ENCODE results near the gene FEZ2.

Gene FEZ2

DNA sequence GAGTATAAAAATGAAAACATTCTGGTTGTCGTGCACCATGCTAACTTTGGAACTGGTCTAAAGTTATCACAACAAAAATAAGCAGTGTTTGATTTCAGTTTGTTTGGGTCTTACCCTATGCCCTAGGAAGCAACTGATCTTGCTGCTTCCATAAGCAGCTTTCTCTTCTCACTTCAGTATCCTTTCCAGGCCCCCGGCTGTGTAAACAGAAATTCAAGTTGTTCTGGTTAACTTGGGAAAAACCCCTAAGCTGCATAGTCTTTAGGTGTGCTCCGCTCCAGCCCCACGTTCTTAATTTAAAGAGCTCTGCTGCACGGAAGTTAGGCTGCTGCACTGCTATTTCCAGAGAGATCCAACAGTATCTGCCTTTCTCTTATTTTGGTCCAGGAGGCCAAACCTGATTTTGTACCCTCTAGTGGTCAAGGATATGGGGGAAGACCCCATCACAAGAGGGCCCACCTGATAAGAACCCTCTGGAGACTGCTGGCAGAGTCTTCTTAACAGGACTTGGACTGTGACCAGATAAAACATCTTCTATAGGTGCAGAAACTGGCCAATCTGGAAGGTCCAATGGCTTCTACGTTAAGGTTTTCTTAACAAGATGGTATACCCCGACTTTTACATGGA is 69.1 kb downstream of the FEZ2 start:
- Histone ChIP-seq H3K4me2 (ENCODE audit: low read length) (no peak overlapping the region), H3K36me3 (ENCODE audit: control insufficient read depth, insufficient read depth, low read length) (no peaks in the 10 kb centered on the region), H3K9ac (no peak overlapping the region), H3K9me3 (ENCODE audit: control insufficient read depth, low read length) (no peaks in the 10 kb centered on the region), H3K4me1 (no peaks in the 10 kb centered on the region), H3K79me2 (no peaks in the 10 kb centered on the region), H3K27ac (no peak overlapping the region), H3K27me3 (ENCODE audit: control insufficient read depth, insufficient read depth, low read length) (no peaks in the 10 kb centered on the region), H3K4me3 (ENCODE audit: low read depth, low read length) (no peak overlapping the region), H2AFZ (no peak overlapping the region)
- TF ChIP-seq, protein P1, sequence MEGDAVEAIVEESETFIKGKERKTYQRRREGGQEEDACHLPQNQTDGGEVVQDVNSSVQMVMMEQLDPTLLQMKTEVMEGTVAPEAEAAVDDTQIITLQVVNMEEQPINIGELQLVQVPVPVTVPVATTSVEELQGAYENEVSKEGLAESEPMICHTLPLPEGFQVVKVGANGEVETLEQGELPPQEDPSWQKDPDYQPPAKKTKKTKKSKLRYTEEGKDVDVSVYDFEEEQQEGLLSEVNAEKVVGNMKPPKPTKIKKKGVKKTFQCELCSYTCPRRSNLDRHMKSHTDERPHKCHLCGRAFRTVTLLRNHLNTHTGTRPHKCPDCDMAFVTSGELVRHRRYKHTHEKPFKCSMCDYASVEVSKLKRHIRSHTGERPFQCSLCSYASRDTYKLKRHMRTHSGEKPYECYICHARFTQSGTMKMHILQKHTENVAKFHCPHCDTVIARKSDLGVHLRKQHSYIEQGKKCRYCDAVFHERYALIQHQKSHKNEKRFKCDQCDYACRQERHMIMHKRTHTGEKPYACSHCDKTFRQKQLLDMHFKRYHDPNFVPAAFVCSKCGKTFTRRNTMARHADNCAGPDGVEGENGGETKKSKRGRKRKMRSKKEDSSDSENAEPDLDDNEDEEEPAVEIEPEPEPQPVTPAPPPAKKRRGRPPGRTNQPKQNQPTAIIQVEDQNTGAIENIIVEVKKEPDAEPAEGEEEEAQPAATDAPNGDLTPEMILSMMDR (IDR thresholded peaks at IDR 0.05): no peak

DNA sequence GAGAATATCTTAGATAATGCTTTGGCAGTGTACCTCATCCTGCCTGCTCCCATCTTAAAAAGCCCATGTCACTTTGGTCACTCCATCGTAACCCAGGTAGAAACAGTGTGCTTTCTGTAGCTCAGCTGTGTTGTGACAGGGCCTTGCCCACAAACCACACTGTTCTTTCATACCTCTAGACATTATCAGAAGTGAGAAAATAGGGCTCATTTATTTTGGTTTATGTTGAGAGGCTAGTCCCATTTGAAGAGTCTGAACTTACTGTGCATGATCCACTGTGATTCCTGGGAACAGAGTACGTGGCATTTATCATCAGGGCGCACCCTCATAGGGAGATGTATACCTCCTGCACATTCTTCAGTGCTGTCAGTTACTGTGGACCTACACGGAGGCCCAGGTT is 69.7 kb downstream of the FEZ2 start:
- no peaks in the 10 kb centered on the region for H3K27me3 ChIP-seq (ENCODE audit: control insufficient read depth, insufficient read depth, low read length)
- H3K36me3 ChIP-seq (ENCODE audit: control insufficient read depth, insufficient read depth, low read length): no peaks in the 10 kb centered on the region
- H3K4me1 ChIP-seq: no peaks in the 10 kb centered on the region
- no peak overlapping the region for H3K9ac ChIP-seq
- no peak overlapping the region for H3K4me2 ChIP-seq (ENCODE audit: low read length)
- H3K9me3 ChIP-seq (ENCODE audit: control insufficient read depth, low read length): no peaks in the 10 kb centered on the region
- no peak overlapping the region for H3K4me3 ChIP-seq (ENCODE audit: low read depth, low read length)
- no peak overlapping the region for H2AFZ ChIP-seq
- H3K27ac ChIP-seq: no peak overlapping the region
- H3K79me2 ChIP-seq: no peaks in the 10 kb centered on the region
- TF ChIP-seq, protein P1 (IDR thresholded peaks at IDR 0.05): no peak

- TF ChIP-seq, protein P1 (IDR thresholded peaks at IDR 0.05): no peak
- Histone ChIP-seq H3K36me3 (ENCODE audit: control insufficient read depth, insufficient read depth, low read length) (no peaks in the 10 kb centered on the region), H3K9ac (no peak overlapping the region), H2AFZ (no peak overlapping the region), H3K27ac (no peak overlapping the region), H3K4me2 (ENCODE audit: low read length) (no peak overlapping the region), H3K79me2 (no peaks in the 10 kb centered on the region), H3K9me3 (ENCODE audit: control insufficient read depth, low read length) (no peaks in the 10 kb centered on the region), H3K4me1 (no peaks in the 10 kb centered on the region), H3K27me3 (ENCODE audit: control insufficient read depth, insufficient read depth, low read length) (no peaks in the 10 kb centered on the region), H3K4me3 (ENCODE audit: low read depth, low read length) (no peak overlapping the region)
Observed at GRCh38 chr2:36526226-36526625, 71.7 kb downstream of the FEZ2 start.

GRCh38 chr2:36525245-36525644 is 72.7 kb downstream of the FEZ2 start:
- no peak overlapping the region for H3K27ac ChIP-seq
- H3K36me3 ChIP-seq (ENCODE audit: control insufficient read depth, insufficient read depth, low read length): no peaks in the 10 kb centered on the region
- H3K9me3 ChIP-seq (ENCODE audit: control insufficient read depth, low read length): no peaks in the 10 kb centered on the region
- H2AFZ ChIP-seq: no peak overlapping the region
- TF ChIP-seq, protein P1 (IDR thresholded peaks at IDR 0.05): no peak
- H3K27me3 ChIP-seq (ENCODE audit: control insufficient read depth, insufficient read depth, low read length): no peaks in the 10 kb centered on the region
- H3K4me2 ChIP-seq (ENCODE audit: low read length): no peak overlapping the region
- H3K4me3 ChIP-seq (ENCODE audit: low read depth, low read length): no peak overlapping the region
- no peaks in the 10 kb centered on the region for H3K4me1 ChIP-seq
- no peak overlapping the region for H3K9ac ChIP-seq
- no peaks in the 10 kb centered on the region for H3K79me2 ChIP-seq

- Histone ChIP-seq H3K79me2 (no peaks in the 10 kb centered on the region), H3K4me3 (ENCODE audit: low read depth, low read length) (no peak overlapping the region), H3K9me3 (ENCODE audit: control insufficient read depth, low read length) (no peaks in the 10 kb centered on the region), H3K4me1 (no peaks in the 10 kb centered on the region), H3K27me3 (ENCODE audit: control insufficient read depth, insufficient read depth, low read length) (no peaks in the 10 kb centered on the region), H3K4me2 (ENCODE audit: low read length) (no peak overlapping the region), H3K27ac (no peak overlapping the region), H3K9ac (no peak overlapping the region), H2AFZ (no peak overlapping the region), H3K36me3 (ENCODE audit: control insufficient read depth, insufficient read depth, low read length) (no peaks in the 10 kb centered on the region)
- TF ChIP-seq, protein P1 (IDR thresholded peaks at IDR 0.05): no peak
Observed at GRCh38 chr2:36523153-36523552, 74.8 kb downstream of the FEZ2 start.

Data from parathyroid adenoma (tissue), 2 donors.